Measurements from ENCODE around the gene NPPC. TPM values are rescaled to one million over a fixed set of nuclear protein-coding genes. Genes with fewer than 3 reads are reported as not detected.

NPPC gene
- total and polyA plus RNA-seq, 10 of the 15 experiments (the other 5 are each of a cell fraction or from before 2014, with no cell fraction given) = 0.15 TPM; not detected in 9

- Histone ChIP-seq H3K4me2 (ENCODE audit: control insufficient read depth, insufficient read depth) (no peak overlapping the region), H3K27me3 (replicated peaks in 1 of 2; ENCODE audit: control insufficient read depth in 2 of 2, insufficient read depth in 2 of 2, low read length in 1 of 2) (no peaks in the 10 kb centered on the region), H3K9ac (ENCODE audit: control insufficient read depth, insufficient read depth, low read length) (no peak overlapping the region), H2AFZ (ENCODE audit: control insufficient read depth, low read depth, low read length) (no peak overlapping the region), H3K27ac (ENCODE audit: control insufficient read depth, insufficient read depth) (no peak overlapping the region), H3K4me1 (ENCODE audit: control insufficient read depth, insufficient read depth, low read length) (no peaks in the 10 kb centered on the region), H3K36me3 (ENCODE audit: control insufficient read depth in 2 of 2, insufficient read depth in 2 of 2, low read length in 1 of 2) (peaks cover 0 to 3% of the 10 kb centered on the region in 2 experiments; a peak in 1 of 4 replicates), H3K9me3 (replicated peaks; ENCODE audit: control insufficient read depth, insufficient read depth, low read length) (peaks cover 9% of the 10 kb centered on the region), H4K20me1 (ENCODE audit: control insufficient read depth, insufficient read depth) (no peaks in the 10 kb centered on the region), H3K4me3 (no peak overlapping the region), H3K79me2 (ENCODE audit: control insufficient read depth, insufficient read depth, low read length) (peaks cover 4% of the 10 kb centered on the region)
- no peak for FAIRE-seq
- ChIA-PET SMC1A (ENCODE audit: uncharacterized antibody, unreplicated experiment) (no interaction called here), CTCF (no interaction called here), POLR2A (no interaction called here), RAD21 (ENCODE audit: unreplicated experiment) (no interaction called here)
- in situ Hi-C loops (cut with MboI) = no loop called here
- intact Hi-C loops (cut with micrococcal nuclease; ENCODE audit: unreplicated experiment) = no loop called here
- WGBS (ENCODE audit: insufficient coverage, insufficient replicate concordance, low lambda C conversion rate, missing lambda C conversion rate) = 83% methylated on average over 6 of the region's 6 CpGs
- no peak for ATAC-seq
- no TSS peak for BruUV-seq (replicated peaks)
- DNase-seq (ENCODE audit: low read depth, low spot score) = no peak
- TF ChIP-seq POLR2AphosphoS5 (IDR thresholded peaks at IDR 0.05; ENCODE audit: low read length) (no peak), USF1 (IDR thresholded peaks at IDR 0.05; ENCODE audit: borderline replicate concordance, extremely low read length, insufficient read depth, low read depth, low read length) (no peak), NR2C1 (IDR thresholded peaks at IDR 0.05) (no peak), IKZF1 (conservative IDR thresholded peaks at IDR 0.05) (no peak), PAX8 (IDR thresholded peaks at IDR 0.05) (no peak), FOXK2 (IDR thresholded peaks at IDR 0.05) (no peak), ZBED1 (IDR thresholded peaks at IDR 0.05; ENCODE audit: borderline replicate concordance) (no peak), CHD1 (IDR thresholded peaks at IDR 0.05; ENCODE audit: low read depth, low read length) (no peak), ZBTB4 (CRISPR knock-in tag; IDR thresholded peaks at IDR 0.05) (no peak), CREM (IDR thresholded peaks at IDR 0.05; ENCODE audit: low read depth) (no peak), NFYA (IDR thresholded peaks at IDR 0.05; ENCODE audit: borderline replicate concordance, low read depth, low read length) (no peak), BCLAF1 (IDR thresholded peaks at IDR 0.05) (no peak), RAD21 (IDR thresholded peaks at IDR 0.05; ENCODE audit: insufficient read depth, low read depth, low read length) (no peak), SMC3 (IDR thresholded peaks at IDR 0.05; ENCODE audit: borderline replicate concordance, low read length) (no peak), ASH2L (IDR thresholded peaks at IDR 0.05; ENCODE audit: borderline replicate concordance, low read depth) (no peak), HDAC2 (IDR thresholded peaks at IDR 0.05) (no peak), KDM1A (IDR thresholded peaks at IDR 0.05; ENCODE audit: borderline replicate concordance) (no peak), RCOR1 (conservative IDR thresholded peaks at IDR 0.05; ENCODE audit: low read depth, low read length) (no peak)
Measured at GRCh38 chr2:231968820-231969219, 42.6 kb upstream of the NPPC start.
